H1 (cell line): ENCODE results near the gene ACSL4.

Experiments
- CBX8 ChIP-seq: fragments of 300-800, 300-1000 bp; sonication (generic); IDR thresholded peaks from 2 replicates; pipeline ENCODE4 v1.7.1; 2016; ENCODE audit warnings: low read depth, low read length, borderline replicate concordance
- CTCF ChIP-seq, 3 experiments: IDR thresholded peaks; 1 replicate in 2 of 3; 2 replicates in 1 of 3; pipeline versions ENCODE4 v1.5.1 to v1.6.1; 2011; ENCODE audit warnings: low read length in 3 of 3, mild to moderate bottlenecking in 3 of 3, inconsistent platforms in 2 of 3, low read depth in 1 of 3, moderate library complexity in 1 of 3; ENCODE audit not compliant: insufficient read depth in 1 of 3; ENCODE audit errors: control extremely low read depth in 1 of 3
- EP300 ChIP-seq, 2 experiments: IDR thresholded peaks; 1 replicate in 1 of 2; 2 replicates in 1 of 2; pipeline ENCODE4 v1.6.1; 2011 to 2012; ENCODE audit warnings: low read depth in 2 of 2, low read length in 2 of 2, mild to moderate bottlenecking in 2 of 2, borderline replicate concordance in 1 of 2, inconsistent platforms in 1 of 2, moderate library complexity in 1 of 2
- KDM1A ChIP-seq: fragments of 200-600, 300-600 bp; sonication (generic); IDR thresholded peaks from 2 replicates; pipeline ENCODE4 v1.7.1; 2016; ENCODE audit warnings: mild to moderate bottlenecking, low read length, borderline replicate concordance
- MAFK ChIP-seq: IDR thresholded peaks from 2 replicates; pipeline ENCODE4 v1.6.1; 2012; ENCODE audit warnings: low read depth, mild to moderate bottlenecking, improper control_type of control experiment, low read length
- TAF1 ChIP-seq: IDR thresholded peaks from 2 replicates; pipeline ENCODE4 v1.6.1; 2011; ENCODE audit warnings: mild to moderate bottlenecking, low read depth, low read length

DNA sequence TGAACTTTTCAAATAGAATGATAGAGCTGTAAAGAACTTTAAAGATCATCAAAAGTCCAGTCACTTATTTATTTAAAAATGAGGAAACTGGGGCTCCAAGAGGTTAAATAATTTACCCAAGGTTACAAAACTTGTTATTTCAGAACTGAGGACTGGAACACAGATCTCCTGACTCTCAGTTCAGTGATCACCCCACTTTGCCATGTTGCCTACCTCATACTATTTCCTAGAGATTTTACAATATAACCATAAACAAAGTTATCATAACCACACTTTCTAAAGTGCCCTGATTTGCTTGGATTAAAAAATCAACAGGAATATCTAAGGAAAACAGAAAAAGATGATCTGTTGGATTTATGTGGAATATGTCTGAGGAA is 7.4 kb upstream of the ACSL4 start:
- no peak for TF ChIP-seq MAFK
- no peak for TF ChIP-seq TAF1
- TF ChIP-seq KDM1A = no peak
- no peak for TF ChIP-seq CBX8
- no peak for TF ChIP-seq CTCF (IDR thresholded peaks at IDR 0.05; ENCODE audit: control extremely low read depth in 1 of 3, insufficient read depth in 1 of 3, low read depth in 1 of 3, low read length in 3 of 3)
- TF ChIP-seq EP300 (IDR thresholded peaks at IDR 0.05; ENCODE audit: borderline replicate concordance in 1 of 2, low read depth in 2 of 2, low read length in 2 of 2) = no peak
